ENCODE data around the gene PIEZO1. TPM values are rescaled to one million over a fixed set of nuclear protein-coding genes. Genes with fewer than 3 reads are reported as not detected.

The PIEZO1 gene
- total RNA-seq, 6 experiments from 2014 or later: 238 to 293 (median 264) TPM

- peaks cover 11% of the 10 kb centered on the region; the same call in 1 of the 2 replicates for H3K36me3 Mint-ChIP-seq (ENCODE audit: low read depth)
- H3K27me3 Mint-ChIP-seq (ENCODE audit: insufficient read depth): peaks cover 3% of the 10 kb centered on the region
- no peak for DNase-seq
- no peak for TF ChIP-seq CTCF (IDR thresholded peaks at IDR 0.05)
- no peak overlapping the region for H3K4me3 Mint-ChIP-seq
- no peak overlapping the region for H3K27ac Mint-ChIP-seq
- H3K9me3 Mint-ChIP-seq: no peaks in the 10 kb centered on the region
- H3K4me1 Mint-ChIP-seq (ENCODE audit: low read depth): no peaks in the 10 kb centered on the region
These were observed 58.6 kb downstream of the PIEZO1 start for GRCh38 chr16:88726408-88726749.

- no peak for DNase-seq
- Mint-ChIP-seq H3K36me3 (ENCODE audit: low read depth) (peaks cover 5% of the 10 kb centered on the region; the same call in 1 of the 2 replicates), H3K27me3 (ENCODE audit: insufficient read depth) (0 out of 2 replicates have a peak, but pooled peaks cover under 1% of the 10 kb centered on the region), H3K4me1 (ENCODE audit: low read depth) (no peaks in the 10 kb centered on the region), H3K4me3 (no peak overlapping the region), H3K27ac (no peak overlapping the region), H3K9me3 (no peaks in the 10 kb centered on the region)
- TF ChIP-seq CTCF (IDR thresholded peaks at IDR 0.05): no peak
These were observed 59.2 kb downstream of the PIEZO1 start for GRCh38 chr16:88725609-88726407.

GRCh38 chr16:88724855-88725555 is 60.0 kb downstream of the PIEZO1 start:
- Mint-ChIP-seq H3K4me1 (ENCODE audit: low read depth) (no peaks in the 10 kb centered on the region), H3K9me3 (no peaks in the 10 kb centered on the region)
- no peak for DNase-seq

GRCh38 chr16:88723911-88724310 is 61.1 kb downstream of the PIEZO1 start:
- no peak for DNase-seq
- peaks cover 3% of the 10 kb centered on the region; the same call in 1 of the 2 replicates for H3K27me3 Mint-ChIP-seq (ENCODE audit: insufficient read depth)
- no peaks in the 10 kb centered on the region for H3K4me1 Mint-ChIP-seq (ENCODE audit: low read depth)
- H3K36me3 Mint-ChIP-seq (ENCODE audit: low read depth): peaks cover 4% of the 10 kb centered on the region; the same call in 1 of the 2 replicates
- H3K9me3 Mint-ChIP-seq: no peaks in the 10 kb centered on the region
- TF ChIP-seq CTCF (IDR thresholded peaks at IDR 0.05): no peak
- no peak overlapping the region for H3K27ac Mint-ChIP-seq
- H3K4me3 Mint-ChIP-seq: no peak overlapping the region

More at GRCh38 chr16:88724855-88725555, 60.0 kb downstream of the PIEZO1 start:
- H3K36me3 Mint-ChIP-seq (ENCODE audit: low read depth): peaks cover 7% of the 10 kb centered on the region; the same call in 1 of the 2 replicates
- H3K27me3 Mint-ChIP-seq (ENCODE audit: insufficient read depth): peaks cover 3% of the 10 kb centered on the region; the same call in 1 of the 2 replicates
- no peak overlapping the region for H3K27ac Mint-ChIP-seq
- TF ChIP-seq CTCF (IDR thresholded peaks at IDR 0.05): no peak
- no peak overlapping the region for H3K4me3 Mint-ChIP-seq

GRCh38 chr16:88723507-88723887 is 61.5 kb downstream of the PIEZO1 start:
- Mint-ChIP-seq H3K4me1 (ENCODE audit: low read depth) (no peaks in the 10 kb centered on the region), H3K36me3 (ENCODE audit: low read depth) (peaks cover 4% of the 10 kb centered on the region; the same call in 1 of the 2 replicates), H3K9me3 (no peaks in the 10 kb centered on the region), H3K4me3 (no peak overlapping the region), H3K27ac (no peak overlapping the region), H3K27me3 (ENCODE audit: insufficient read depth) (peaks cover 3% of the 10 kb centered on the region; the same call in 1 of the 2 replicates)
- no peak for TF ChIP-seq CTCF (IDR thresholded peaks at IDR 0.05)
- no peak for DNase-seq
